Peyer's patch (tissue), 4 donors: ENCODE results near the gene NKX2-1.

ENCODE experiments used
- POLR2A ChIP-seq, 2 donors: fragments of 450-650 bp; IDR thresholded peaks; one replicate each; pipeline ENCODE4 v1.5.1; 2017; ENCODE audit warnings: antibody characterized with exemption in 2 of 2, mild to moderate bottlenecking in 2 of 2, moderate library complexity in 2 of 2
- TF ChIP-seq, protein P1 (sequence below), 6 experiments: fragments of 450-650 bp in 4 of 6; fragments of 200-600 bp in 2 of 6; sonication (generic) in 1 of 6; IDR thresholded peaks; one replicate each; pipeline ENCODE4 v1.5.1; 2017 to 2019; ENCODE audit warnings: antibody characterized with exemption in 6 of 6, mild to moderate bottlenecking in 3 of 6, moderate library complexity in 1 of 6

DNA sequence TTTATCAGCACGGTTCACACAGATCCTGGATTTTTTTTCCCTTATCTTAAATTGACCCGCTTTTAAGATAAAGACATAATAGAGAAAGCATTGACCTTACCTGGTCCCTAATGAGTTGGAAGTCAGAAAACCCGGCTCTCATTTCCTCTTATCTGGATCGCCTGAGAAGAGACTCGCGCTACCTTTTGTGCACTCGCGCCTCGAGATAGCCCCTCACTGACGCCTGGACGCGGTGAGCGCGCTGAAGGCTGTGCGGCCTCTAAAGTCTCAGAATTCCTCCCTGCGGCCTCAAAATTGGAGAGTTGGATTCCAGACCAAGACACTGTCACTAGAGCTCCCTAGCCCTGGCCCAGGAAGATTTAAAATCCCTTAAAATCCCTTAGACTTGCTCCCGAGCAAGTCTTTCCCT is 7.0 kb downstream of the NKX2-1 start:
- TF ChIP-seq, protein P1, sequence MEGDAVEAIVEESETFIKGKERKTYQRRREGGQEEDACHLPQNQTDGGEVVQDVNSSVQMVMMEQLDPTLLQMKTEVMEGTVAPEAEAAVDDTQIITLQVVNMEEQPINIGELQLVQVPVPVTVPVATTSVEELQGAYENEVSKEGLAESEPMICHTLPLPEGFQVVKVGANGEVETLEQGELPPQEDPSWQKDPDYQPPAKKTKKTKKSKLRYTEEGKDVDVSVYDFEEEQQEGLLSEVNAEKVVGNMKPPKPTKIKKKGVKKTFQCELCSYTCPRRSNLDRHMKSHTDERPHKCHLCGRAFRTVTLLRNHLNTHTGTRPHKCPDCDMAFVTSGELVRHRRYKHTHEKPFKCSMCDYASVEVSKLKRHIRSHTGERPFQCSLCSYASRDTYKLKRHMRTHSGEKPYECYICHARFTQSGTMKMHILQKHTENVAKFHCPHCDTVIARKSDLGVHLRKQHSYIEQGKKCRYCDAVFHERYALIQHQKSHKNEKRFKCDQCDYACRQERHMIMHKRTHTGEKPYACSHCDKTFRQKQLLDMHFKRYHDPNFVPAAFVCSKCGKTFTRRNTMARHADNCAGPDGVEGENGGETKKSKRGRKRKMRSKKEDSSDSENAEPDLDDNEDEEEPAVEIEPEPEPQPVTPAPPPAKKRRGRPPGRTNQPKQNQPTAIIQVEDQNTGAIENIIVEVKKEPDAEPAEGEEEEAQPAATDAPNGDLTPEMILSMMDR (IDR thresholded peaks at IDR 0.05) = no peak
- no peak for TF ChIP-seq POLR2A (IDR thresholded peaks at IDR 0.05)
